ENCODE measurements around the gene HNRNPUL1.
A peak's percentile ranks its signal among the peaks of the same experiment; 100 is the strongest.

Gene HNRNPUL1

GRCh38 chr19:41263850-41264580, at the start of gene HNRNPUL1:
TSS of gene HNRNPUL1 (plus strand) at chr19:41264372. CDS start at chr19:41264504, 132 bp downstream.
- peak; percentile 100 for DNase-seq (ENCODE audit: low read depth)
- TF ChIP-seq, protein P1, sequence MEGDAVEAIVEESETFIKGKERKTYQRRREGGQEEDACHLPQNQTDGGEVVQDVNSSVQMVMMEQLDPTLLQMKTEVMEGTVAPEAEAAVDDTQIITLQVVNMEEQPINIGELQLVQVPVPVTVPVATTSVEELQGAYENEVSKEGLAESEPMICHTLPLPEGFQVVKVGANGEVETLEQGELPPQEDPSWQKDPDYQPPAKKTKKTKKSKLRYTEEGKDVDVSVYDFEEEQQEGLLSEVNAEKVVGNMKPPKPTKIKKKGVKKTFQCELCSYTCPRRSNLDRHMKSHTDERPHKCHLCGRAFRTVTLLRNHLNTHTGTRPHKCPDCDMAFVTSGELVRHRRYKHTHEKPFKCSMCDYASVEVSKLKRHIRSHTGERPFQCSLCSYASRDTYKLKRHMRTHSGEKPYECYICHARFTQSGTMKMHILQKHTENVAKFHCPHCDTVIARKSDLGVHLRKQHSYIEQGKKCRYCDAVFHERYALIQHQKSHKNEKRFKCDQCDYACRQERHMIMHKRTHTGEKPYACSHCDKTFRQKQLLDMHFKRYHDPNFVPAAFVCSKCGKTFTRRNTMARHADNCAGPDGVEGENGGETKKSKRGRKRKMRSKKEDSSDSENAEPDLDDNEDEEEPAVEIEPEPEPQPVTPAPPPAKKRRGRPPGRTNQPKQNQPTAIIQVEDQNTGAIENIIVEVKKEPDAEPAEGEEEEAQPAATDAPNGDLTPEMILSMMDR (IDR thresholded peaks at IDR 0.05; ENCODE audit: low read depth, low read length, missing control alignments) = peak; percentile 38
- in situ Hi-C loops (cut with HindIII; ENCODE audit: low sequenced_read_pairs) = no loop called here
- H3K4me3 ChIP-seq (ENCODE audit: low read depth, low read length) = peak within 1 kb of the TSS; percentile 86

DNA sequence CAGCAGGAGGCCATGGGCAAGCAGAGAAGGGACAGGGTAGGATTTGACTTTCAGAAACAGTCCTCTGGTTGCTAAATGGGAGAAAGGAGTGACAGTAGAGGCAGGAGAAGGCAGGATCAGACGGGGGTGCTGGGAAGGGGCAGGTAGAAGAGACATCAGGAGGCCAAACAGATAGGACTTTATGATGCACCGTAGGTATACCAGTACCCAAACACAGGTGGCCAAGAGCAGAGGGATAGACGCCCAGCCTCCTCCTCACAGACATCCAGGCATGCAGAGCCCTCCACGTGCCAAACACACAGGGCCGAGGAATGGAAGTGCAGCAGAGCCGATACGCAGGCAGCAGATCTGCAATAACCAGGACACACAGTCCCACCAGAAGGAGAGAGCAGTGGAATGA, 46.4 kb upstream of the HNRNPUL1 start:
- TF ChIP-seq, protein P1 (IDR thresholded peaks at IDR 0.05; ENCODE audit: low read depth, low read length, missing control alignments) = no peak
- no peak for DNase-seq (ENCODE audit: low read depth)
- in situ Hi-C loops (cut with HindIII; ENCODE audit: low sequenced_read_pairs) = no loop called here
- H3K4me3 ChIP-seq (ENCODE audit: low read depth, low read length) = no peak overlapping the region

- H3K4me3 ChIP-seq (ENCODE audit: low read depth, low read length) = peak overlapping the region; percentile 87
- no peak for DNase-seq (ENCODE audit: low read depth)
- TF ChIP-seq, protein P1 (IDR thresholded peaks at IDR 0.05; ENCODE audit: low read depth, low read length, missing control alignments) = no peak
- in situ Hi-C loops (cut with HindIII; ENCODE audit: low sequenced_read_pairs) = no loop called here
Observed at GRCh38 chr19:41218249-41218614, 45.9 kb upstream of the HNRNPUL1 start.

DNA sequence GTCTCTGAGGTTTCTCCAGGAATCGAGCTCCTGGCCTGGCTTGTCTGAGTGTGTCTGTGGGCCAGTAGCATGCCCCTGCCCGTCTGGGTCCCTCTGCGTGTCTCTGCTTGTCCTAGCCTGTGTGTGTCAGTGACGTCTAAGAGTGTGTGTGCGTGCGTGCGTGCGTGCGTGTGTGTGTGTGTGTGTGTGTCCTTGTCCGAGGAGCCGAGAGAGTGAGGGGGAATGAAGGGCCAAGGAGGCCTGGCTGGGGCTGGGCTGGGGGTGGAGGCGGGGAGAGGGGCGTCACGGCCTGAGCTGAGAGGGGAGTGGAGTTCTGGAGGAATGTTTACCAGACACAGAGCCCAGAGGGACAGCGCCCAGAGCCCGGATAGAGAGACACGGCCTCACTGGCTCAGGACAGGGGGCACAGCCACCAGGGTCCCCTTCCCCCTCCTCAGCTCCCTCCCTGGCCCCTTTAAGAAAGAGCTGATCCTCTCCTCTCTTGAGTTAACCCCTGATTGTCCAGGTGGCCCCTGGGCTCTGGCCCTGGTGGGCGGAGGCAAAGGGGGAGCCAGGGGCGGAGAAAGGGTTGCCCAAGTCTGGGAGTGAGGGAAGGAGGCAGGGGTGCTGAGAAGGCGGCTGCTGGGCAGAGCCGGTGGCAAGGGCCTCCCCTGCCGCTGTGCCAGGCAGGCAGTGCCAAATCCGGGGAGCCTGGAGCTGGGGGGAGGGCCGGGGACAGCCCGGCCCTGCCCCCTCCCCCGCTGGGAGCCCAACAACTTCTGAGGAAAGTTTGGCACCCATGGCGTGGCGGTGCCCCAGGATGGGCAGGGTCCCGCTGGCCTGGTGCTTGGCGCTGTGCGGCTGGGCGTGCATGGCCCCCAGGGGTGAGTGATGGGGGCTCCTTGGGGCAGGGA, 45.3 kb upstream of the HNRNPUL1 start, which contains the start of gene AXL:
Gene AXL (plus strand): TSS at position 609 of the 893 bp plus-strand sequence. CDS start 170 bp downstream, at position 779.
- TF ChIP-seq, protein P1 (IDR thresholded peaks at IDR 0.05; ENCODE audit: low read depth, low read length, missing control alignments) = no peak
- peak; percentile 13 for DNase-seq (ENCODE audit: low read depth)
- H3K4me3 ChIP-seq (ENCODE audit: low read depth, low read length) = peak within 1 kb of the TSS; percentile 87
- in situ Hi-C loops (cut with HindIII; ENCODE audit: low sequenced_read_pairs) = no loop called here

- in situ Hi-C loops (cut with HindIII; ENCODE audit: low sequenced_read_pairs) = no loop called here
- TF ChIP-seq, protein P1 (IDR thresholded peaks at IDR 0.05; ENCODE audit: low read depth, low read length, missing control alignments) = no peak
- no peak for DNase-seq (ENCODE audit: low read depth)
- peak overlapping the region; percentile 87 for H3K4me3 ChIP-seq (ENCODE audit: low read depth, low read length)
Observed at GRCh38 chr19:41219924-41220567, 44.1 kb upstream of the HNRNPUL1 start.

GRCh38 chr19:41220811-41221210, 43.4 kb upstream of the HNRNPUL1 start:
- TF ChIP-seq, protein P1 (IDR thresholded peaks at IDR 0.05; ENCODE audit: low read depth, low read length, missing control alignments) = no peak
- H3K4me3 ChIP-seq (ENCODE audit: low read depth, low read length) = peak overlapping the region; percentile 87
- in situ Hi-C loops (cut with HindIII; ENCODE audit: low sequenced_read_pairs) = no loop called here
- no peak for DNase-seq (ENCODE audit: low read depth)

All from astrocyte of the cerebellum (primary cell).